Osteoblast (primary cell): ENCODE results near the gene C2orf68. TPM values are rescaled to one million over a fixed set of nuclear protein-coding genes. Genes with fewer than 3 reads are reported as not detected.
"Not testable (repeated sequence)": the region's sequence is repeated elsewhere in the genome, so short reads cannot be mapped to it uniquely, and the experiment has no call there.

Experiments used
- DNase-seq: peaks from one replicate; pipeline ENCODE4 v3.0.0; 2011; ENCODE audit warnings: low spot score, mixed read lengths; ENCODE audit not compliant: insufficient read length; ENCODE audit errors: missing footprints
- H2AFZ ChIP-seq: 2 replicates; pipeline ENCODE4 v1.6.0; 2011; ENCODE audit warnings: mild to moderate bottlenecking, low read length
- H3K27ac ChIP-seq: 2 replicates; pipeline ENCODE4 v1.5.1; 2011; ENCODE audit warnings: mild to moderate bottlenecking, low read depth, low read length, moderate library complexity
- H3K27me3 ChIP-seq: 2 replicates; pipeline ENCODE4 v1.6.0; 2012; ENCODE audit warnings: mild to moderate bottlenecking, control low read depth, inconsistent platforms, low read length, moderate library complexity; ENCODE audit not compliant: insufficient read depth
- H3K36me3 ChIP-seq: 2 replicates; pipeline ENCODE4 v1.5.1; 2011; ENCODE audit warnings: mild to moderate bottlenecking, low read length, control low read depth, moderate library complexity; ENCODE audit not compliant: insufficient read depth
- H3K4me1 ChIP-seq: 2 replicates; pipeline ENCODE4 v1.5.1; 2011; ENCODE audit warnings: mild to moderate bottlenecking, low read length, control low read depth, moderate library complexity; ENCODE audit not compliant: insufficient read depth
- H3K4me2 ChIP-seq: 2 replicates; pipeline ENCODE4 v1.6.0; 2011; ENCODE audit warnings: mild to moderate bottlenecking, low read length; ENCODE audit not compliant: insufficient read depth
- H3K4me3 ChIP-seq: fragments of 200-600 bp; sonication (generic); 3 replicates; pipeline ENCODE4 v1.5.1; 2012; ENCODE audit warnings: mild to moderate bottlenecking, low read length, inconsistent platforms; ENCODE audit not compliant: insufficient read depth
- H3K79me2 ChIP-seq: 2 replicates; pipeline ENCODE4 v1.6.0; 2012; ENCODE audit warnings: mild to moderate bottlenecking, low read length, control low read depth, inconsistent platforms; ENCODE audit not compliant: insufficient read depth
- H3K9me3 ChIP-seq: 2 replicates; pipeline ENCODE4 v1.5.1; 2011; ENCODE audit warnings: low read depth, low read length, control low read depth
- H4K20me1 ChIP-seq: 2 replicates; pipeline ENCODE4 v1.6.0; 2012; ENCODE audit warnings: mild to moderate bottlenecking, low read length, control low read depth; ENCODE audit not compliant: insufficient read depth
- CTCF ChIP-seq: IDR thresholded peaks from 2 replicates; pipeline ENCODE4 v1.5.1; 2011; ENCODE audit warnings: mild to moderate bottlenecking, low read depth, low read length, moderate library complexity; ENCODE audit errors: extremely low read depth
- total RNA-seq: library from RNA; depleted of rRNA; stranded (reverse); fragments of >200 nt; gene quantifications from 2 replicates; pipeline ENCODE4 v1.2.3, GENCODE V29; 2012

The C2orf68 gene
- total RNA-seq, 1 donor = 23.9 TPM

DNA sequence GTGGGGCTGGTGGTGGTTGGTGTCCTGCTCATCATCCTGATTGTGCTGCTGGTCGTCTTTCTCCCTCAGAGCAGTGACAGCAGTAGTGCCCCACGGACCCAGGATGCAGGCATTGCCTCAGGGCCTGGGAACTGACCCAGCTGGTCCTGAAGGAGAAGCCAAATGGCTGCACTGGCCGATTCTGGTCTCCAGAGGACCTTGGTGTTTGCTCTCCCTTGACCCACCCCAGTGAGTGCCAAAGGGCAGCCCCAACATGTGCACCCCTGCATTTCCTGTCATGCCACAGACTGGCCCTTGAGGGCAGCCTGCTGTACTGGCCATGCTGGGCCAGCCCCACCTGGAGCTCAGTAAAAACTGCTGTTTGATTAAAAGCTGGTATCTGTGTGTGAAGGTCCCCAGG lies 18.8 kb downstream of the C2orf68 start:
- H4K20me1 ChIP-seq = peaks cover 15% of the 10 kb centered on the region
- H3K4me2 ChIP-seq = no peak overlapping the region
- H3K27me3 ChIP-seq = no peaks in the 10 kb centered on the region
- H3K4me3 ChIP-seq = no peak overlapping the region
- no peak for TF ChIP-seq CTCF
- no peak overlapping the region for H3K27ac ChIP-seq
- H3K9me3 ChIP-seq = no peaks in the 10 kb centered on the region
- H3K36me3 ChIP-seq = peaks cover 22% of the 10 kb centered on the region
- peaks cover 49% of the 10 kb centered on the region for H3K4me1 ChIP-seq
- peaks cover 50% of the 10 kb centered on the region for H3K79me2 ChIP-seq
- H2AFZ ChIP-seq = no peak overlapping the region
- DNase-seq = no peak

GRCh38 chr2:85592299-85592698 lies 19.6 kb downstream of the C2orf68 start:
- H3K4me2 ChIP-seq, H3K27me3 ChIP-seq, H3K4me3 ChIP-seq, DNase-seq, H2AFZ ChIP-seq, H3K9me3 ChIP-seq, H3K27ac ChIP-seq: not testable (repeated sequence)
- H4K20me1 ChIP-seq = peaks cover 15% of the 10 kb centered on the region
- H3K79me2 ChIP-seq = peaks cover 51% of the 10 kb centered on the region
- peaks cover 15% of the 10 kb centered on the region for H3K36me3 ChIP-seq
- peaks cover 49% of the 10 kb centered on the region for H3K4me1 ChIP-seq

- Histone ChIP-seq H3K36me3 (peaks cover 8% of the 10 kb centered on the region), H3K27me3 (no peaks in the 10 kb centered on the region), H3K27ac (peak overlapping the region; percentile 90), H4K20me1 (peaks cover 10% of the 10 kb centered on the region), H3K4me3 (no peak overlapping the region), H3K79me2 (peaks cover 44% of the 10 kb centered on the region), H3K4me2 (no peak overlapping the region), H3K4me1 (peaks cover 43% of the 10 kb centered on the region), H2AFZ (no peak overlapping the region), H3K9me3 (no peaks in the 10 kb centered on the region)
- TF ChIP-seq CTCF = no peak
- DNase-seq = no peak
These were observed 20.3 kb downstream of the C2orf68 start for GRCh38 chr2:85591563-85591962.

- no peak for TF ChIP-seq CTCF
- Histone ChIP-seq H4K20me1 (peaks cover 4% of the 10 kb centered on the region), H3K27me3 (no peaks in the 10 kb centered on the region), H3K4me3 (peak overlapping the region; percentile 4), H2AFZ (no peak overlapping the region), H3K4me1 (peaks cover 39% of the 10 kb centered on the region), H3K9me3 (no peaks in the 10 kb centered on the region), H3K4me2 (peak overlapping the region; percentile 52), H3K79me2 (peaks cover 41% of the 10 kb centered on the region), H3K27ac (peak overlapping the region; percentile 90), H3K36me3 (peaks cover 5% of the 10 kb centered on the region)
- DNase-seq = peak; percentile 73
These were observed 20.9 kb downstream of the C2orf68 start for GRCh38 chr2:85590950-85591349.
